ENCODE results near the gene B4GALT2. TPM values are rescaled to one million over a fixed set of nuclear protein-coding genes. Genes with fewer than 3 reads are reported as not detected.

The B4GALT2 gene
- total and polyA plus RNA-seq, 2 of the 8 experiments (the other 6 are each of a cell fraction or from before 2014, with no cell fraction given) = 56.5 to 121 TPM

DNA sequence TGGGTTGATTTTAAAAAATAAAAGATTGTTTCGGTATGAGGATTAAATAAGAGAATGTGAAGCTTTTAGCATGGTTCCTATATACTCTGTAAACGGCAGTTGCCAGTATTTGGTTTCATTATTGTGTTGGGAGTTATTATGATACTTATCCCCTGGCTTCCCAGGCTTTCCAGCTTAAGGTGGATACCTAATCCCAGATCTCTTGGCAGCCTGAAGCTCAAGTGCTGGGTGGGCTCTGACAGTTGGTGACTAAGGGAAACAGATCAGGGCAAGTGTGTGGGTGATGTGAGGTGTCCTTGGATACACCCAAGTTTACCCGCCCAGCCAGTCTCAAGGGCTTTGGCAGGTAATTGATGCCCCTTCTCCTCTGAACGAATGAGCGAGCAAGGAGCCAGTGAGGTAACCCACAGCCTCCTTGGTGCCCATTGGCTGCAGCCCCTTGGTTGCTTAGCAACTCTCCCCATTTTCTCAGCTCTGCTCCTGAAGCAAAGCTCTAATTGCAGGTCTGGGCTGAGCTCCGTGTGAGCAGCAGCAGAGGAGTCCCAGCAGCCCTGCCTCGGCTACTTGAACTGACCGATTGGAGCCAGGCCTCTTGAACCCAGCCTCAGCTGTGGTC, 26.2 kb upstream of the B4GALT2 start (continued):
- TF ChIP-seq, protein P1, sequence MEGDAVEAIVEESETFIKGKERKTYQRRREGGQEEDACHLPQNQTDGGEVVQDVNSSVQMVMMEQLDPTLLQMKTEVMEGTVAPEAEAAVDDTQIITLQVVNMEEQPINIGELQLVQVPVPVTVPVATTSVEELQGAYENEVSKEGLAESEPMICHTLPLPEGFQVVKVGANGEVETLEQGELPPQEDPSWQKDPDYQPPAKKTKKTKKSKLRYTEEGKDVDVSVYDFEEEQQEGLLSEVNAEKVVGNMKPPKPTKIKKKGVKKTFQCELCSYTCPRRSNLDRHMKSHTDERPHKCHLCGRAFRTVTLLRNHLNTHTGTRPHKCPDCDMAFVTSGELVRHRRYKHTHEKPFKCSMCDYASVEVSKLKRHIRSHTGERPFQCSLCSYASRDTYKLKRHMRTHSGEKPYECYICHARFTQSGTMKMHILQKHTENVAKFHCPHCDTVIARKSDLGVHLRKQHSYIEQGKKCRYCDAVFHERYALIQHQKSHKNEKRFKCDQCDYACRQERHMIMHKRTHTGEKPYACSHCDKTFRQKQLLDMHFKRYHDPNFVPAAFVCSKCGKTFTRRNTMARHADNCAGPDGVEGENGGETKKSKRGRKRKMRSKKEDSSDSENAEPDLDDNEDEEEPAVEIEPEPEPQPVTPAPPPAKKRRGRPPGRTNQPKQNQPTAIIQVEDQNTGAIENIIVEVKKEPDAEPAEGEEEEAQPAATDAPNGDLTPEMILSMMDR (IDR thresholded peaks at IDR 0.05; ENCODE audit: control extremely low read depth in 1 of 3, insufficient read depth in 1 of 3, low read depth in 1 of 3, low read length in 3 of 3) = no peak
- TF ChIP-seq CEBPB (IDR thresholded peaks at IDR 0.05; ENCODE audit: low read depth, low read length) = no peak
- TF ChIP-seq SIRT6 (IDR thresholded peaks at IDR 0.05; ENCODE audit: low read length) = no peak
- no peak for TF ChIP-seq ZNF274 (IDR thresholded peaks at IDR 0.05; ENCODE audit: borderline replicate concordance, extremely low read depth, low read length)
- TF ChIP-seq, protein P2, sequence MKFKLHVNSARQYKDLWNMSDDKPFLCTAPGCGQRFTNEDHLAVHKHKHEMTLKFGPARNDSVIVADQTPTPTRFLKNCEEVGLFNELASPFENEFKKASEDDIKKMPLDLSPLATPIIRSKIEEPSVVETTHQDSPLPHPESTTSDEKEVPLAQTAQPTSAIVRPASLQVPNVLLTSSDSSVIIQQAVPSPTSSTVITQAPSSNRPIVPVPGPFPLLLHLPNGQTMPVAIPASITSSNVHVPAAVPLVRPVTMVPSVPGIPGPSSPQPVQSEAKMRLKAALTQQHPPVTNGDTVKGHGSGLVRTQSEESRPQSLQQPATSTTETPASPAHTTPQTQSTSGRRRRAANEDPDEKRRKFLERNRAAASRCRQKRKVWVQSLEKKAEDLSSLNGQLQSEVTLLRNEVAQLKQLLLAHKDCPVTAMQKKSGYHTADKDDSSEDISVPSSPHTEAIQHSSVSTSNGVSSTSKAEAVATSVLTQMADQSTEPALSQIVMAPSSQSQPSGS (IDR thresholded peaks at IDR 0.05; ENCODE audit: low read length) = no peak
- TF ChIP-seq CBX8 (IDR thresholded peaks at IDR 0.05; ENCODE audit: borderline replicate concordance, low read depth, low read length) = no peak
- no peak for TF ChIP-seq BCL11A (IDR thresholded peaks at IDR 0.05; ENCODE audit: low read depth in 2 of 2, low read length in 2 of 2)
- TF ChIP-seq SRF (IDR thresholded peaks at IDR 0.05; ENCODE audit: low read depth, low read length) = no peak
- no peak for TF ChIP-seq KDM5A (IDR thresholded peaks at IDR 0.05; ENCODE audit: low read length)
- TF ChIP-seq RAD21 (IDR thresholded peaks at IDR 0.05 in 1 of 2, conservative IDR thresholded peaks at IDR 0.05 in 1 of 2; ENCODE audit: low read depth in 2 of 2, low read length in 2 of 2) = no peak
- TF ChIP-seq SIX5 (IDR thresholded peaks at IDR 0.05; ENCODE audit: low read depth, low read length) = no peak
- TF ChIP-seq TEAD4 (IDR thresholded peaks at IDR 0.05; ENCODE audit: low read depth, low read length) = no peak
- TF ChIP-seq ASH2L (IDR thresholded peaks at IDR 0.05; ENCODE audit: low read length) = no peak
- TF ChIP-seq, protein P3, sequence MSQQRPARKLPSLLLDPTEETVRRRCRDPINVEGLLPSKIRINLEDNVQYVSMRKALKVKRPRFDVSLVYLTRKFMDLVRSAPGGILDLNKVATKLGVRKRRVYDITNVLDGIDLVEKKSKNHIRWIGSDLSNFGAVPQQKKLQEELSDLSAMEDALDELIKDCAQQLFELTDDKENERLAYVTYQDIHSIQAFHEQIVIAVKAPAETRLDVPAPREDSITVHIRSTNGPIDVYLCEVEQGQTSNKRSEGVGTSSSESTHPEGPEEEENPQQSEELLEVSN (IDR thresholded peaks at IDR 0.05) = no peak
- TF ChIP-seq GTF2F1 (IDR thresholded peaks at IDR 0.05; ENCODE audit: borderline replicate concordance, low read depth, low read length) = no peak
- no peak for TF ChIP-seq PHF8 (conservative IDR thresholded peaks at IDR 0.05; ENCODE audit: low read depth, low read length)
- TF ChIP-seq SIN3A (conservative IDR thresholded peaks at IDR 0.05 in 1 of 2, IDR thresholded peaks at IDR 0.05 in 1 of 2; ENCODE audit: low read depth in 1 of 2, low read length in 2 of 2) = 0 out of 4 replicates have a peak, but pooled peaks of 1 of the 2 experiments have one; percentile 34
- peak; percentile 73 for TF ChIP-seq RFX5 (IDR thresholded peaks at IDR 0.05; ENCODE audit: borderline replicate concordance, low read depth, low read length)
- TF ChIP-seq NRF1 (IDR thresholded peaks at IDR 0.05; ENCODE audit: low read depth, low read length) = no peak
- no peak for TF ChIP-seq YY1 (IDR thresholded peaks at IDR 0.05; ENCODE audit: low read depth, low read length)

Data from H1 (cell line).